Fibroblast of pulmonary artery (primary cell): ENCODE measurements around the gene ELF1.
A peak's percentile ranks its signal among the peaks of the same experiment; 100 is the strongest.

Source experiments
- DNase-seq: peaks from one replicate; pipeline ENCODE4 v3.0.0-alpha.2; 2010; ENCODE audit warnings: low read depth
- H3K4me3 ChIP-seq: replicated peaks from 2 replicates; pipeline ENCODE4 v1.5.1; 2011; ENCODE audit warnings: low read depth, mild to moderate bottlenecking, control low read depth, low read length, moderate library complexity
- TF ChIP-seq, protein P1 (sequence below): IDR thresholded peaks from 2 replicates; pipeline ENCODE4 v1.5.1; 2011; ENCODE audit warnings: mild to moderate bottlenecking, control low read depth, low read length, inconsistent platforms; ENCODE audit errors: missing control alignments

Gene ELF1

DNA sequence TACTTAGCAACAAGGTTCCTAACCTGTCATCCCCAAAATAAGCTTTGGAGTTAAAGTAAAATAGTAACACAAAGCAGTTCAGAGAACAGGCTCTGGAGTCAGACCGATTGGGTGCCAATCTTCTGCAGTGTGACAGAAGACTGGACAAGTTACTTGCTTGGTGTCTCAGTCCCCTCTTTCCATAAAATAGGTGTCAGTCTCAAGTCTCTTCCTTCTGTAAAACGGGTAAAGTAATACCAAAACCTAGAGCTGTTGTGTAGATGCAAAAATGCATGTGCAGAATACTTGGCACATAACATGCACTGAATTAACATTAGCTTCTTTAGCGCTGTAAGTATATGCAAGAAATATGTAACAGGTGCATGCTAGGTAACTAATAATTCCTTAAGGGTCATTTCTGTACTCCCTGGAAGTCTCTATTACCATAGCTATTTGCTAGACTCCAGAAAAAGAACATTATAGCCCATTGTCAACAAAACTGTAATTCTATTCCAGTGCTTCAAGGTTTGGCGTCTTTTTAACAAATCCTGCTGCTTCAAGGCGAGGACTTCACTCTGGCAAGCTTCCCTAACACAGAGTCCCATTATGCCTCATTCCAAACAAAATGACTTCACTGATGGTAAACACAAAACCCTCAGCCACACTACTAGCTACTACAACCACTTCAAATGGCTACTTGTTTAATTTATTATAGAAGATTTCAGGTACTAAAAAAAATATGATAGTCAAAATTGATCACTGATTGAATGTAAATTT lies 32.8 kb downstream of the ELF1 start:
- H3K4me3 ChIP-seq: no peak overlapping the region
- DNase-seq: no peak
- TF ChIP-seq, protein P1, sequence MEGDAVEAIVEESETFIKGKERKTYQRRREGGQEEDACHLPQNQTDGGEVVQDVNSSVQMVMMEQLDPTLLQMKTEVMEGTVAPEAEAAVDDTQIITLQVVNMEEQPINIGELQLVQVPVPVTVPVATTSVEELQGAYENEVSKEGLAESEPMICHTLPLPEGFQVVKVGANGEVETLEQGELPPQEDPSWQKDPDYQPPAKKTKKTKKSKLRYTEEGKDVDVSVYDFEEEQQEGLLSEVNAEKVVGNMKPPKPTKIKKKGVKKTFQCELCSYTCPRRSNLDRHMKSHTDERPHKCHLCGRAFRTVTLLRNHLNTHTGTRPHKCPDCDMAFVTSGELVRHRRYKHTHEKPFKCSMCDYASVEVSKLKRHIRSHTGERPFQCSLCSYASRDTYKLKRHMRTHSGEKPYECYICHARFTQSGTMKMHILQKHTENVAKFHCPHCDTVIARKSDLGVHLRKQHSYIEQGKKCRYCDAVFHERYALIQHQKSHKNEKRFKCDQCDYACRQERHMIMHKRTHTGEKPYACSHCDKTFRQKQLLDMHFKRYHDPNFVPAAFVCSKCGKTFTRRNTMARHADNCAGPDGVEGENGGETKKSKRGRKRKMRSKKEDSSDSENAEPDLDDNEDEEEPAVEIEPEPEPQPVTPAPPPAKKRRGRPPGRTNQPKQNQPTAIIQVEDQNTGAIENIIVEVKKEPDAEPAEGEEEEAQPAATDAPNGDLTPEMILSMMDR: no peak

DNA sequence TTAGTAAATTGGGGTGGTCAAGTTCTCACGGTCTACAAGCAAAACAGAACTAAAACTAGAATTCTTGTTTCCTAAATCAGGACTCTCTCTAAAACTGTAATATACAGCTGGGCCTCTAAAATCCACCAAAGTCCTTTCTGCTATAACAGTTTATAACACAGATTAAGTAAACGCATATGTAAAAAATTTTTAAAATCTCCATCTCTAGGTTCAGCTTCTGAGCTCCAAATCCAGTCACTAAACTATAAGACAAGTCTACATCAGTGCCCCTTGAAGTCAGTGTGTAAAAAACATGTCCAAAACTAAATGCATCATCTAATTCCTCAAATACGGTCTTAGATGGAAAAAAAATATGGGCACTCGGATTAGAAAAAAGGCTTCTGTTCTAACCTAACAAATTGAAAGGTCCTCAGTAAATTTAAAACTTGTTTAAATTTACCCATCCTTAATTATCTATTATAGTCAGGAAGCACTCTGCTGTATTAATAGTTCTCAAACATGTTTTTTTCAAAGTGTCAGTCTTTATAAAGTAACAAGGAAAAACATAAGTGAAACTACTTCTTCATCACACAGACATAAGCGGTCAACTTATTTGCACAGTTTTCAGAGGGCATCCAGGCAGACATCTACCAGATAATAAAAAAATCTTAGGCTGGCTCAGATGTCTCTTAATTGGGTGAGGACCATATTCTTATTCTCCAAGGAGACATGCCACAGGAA lies 33.6 kb downstream of the ELF1 start:
- no peak overlapping the region for H3K4me3 ChIP-seq
- TF ChIP-seq, protein P1: no peak
- no peak for DNase-seq

- no peak overlapping the region for H3K4me3 ChIP-seq
- no peak for DNase-seq
- TF ChIP-seq, protein P1: no peak
Measured at GRCh38 chr13:40984668-40985366, 34.3 kb downstream of the ELF1 start.

- H3K4me3 ChIP-seq: no peak overlapping the region
- DNase-seq: no peak
- TF ChIP-seq, protein P1: no peak
Measured at GRCh38 chr13:40983725-40984667, 35.1 kb downstream of the ELF1 start.

DNA sequence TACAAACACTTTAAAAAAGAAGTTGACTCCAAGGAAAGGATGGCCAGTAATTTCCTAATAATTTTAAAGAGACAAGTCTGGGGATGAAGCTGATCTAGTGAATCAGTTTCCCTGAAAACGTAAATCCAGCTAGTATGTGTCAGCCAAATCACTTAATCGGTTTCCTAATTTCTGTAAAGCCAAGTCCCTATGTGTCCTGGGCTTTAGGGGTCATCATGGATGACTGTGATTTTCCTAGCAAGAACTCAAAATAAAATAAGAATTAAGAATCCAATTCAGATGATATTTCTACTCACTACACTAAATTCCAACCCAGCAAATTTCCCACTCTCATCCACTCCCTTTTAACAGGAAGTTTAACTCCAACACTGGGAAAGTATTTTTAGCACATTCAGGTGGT lies 35.9 kb downstream of the ELF1 start:
- peak overlapping the region; percentile 52 for H3K4me3 ChIP-seq
- TF ChIP-seq, protein P1: no peak
- peak; percentile 39 for DNase-seq

DNA sequence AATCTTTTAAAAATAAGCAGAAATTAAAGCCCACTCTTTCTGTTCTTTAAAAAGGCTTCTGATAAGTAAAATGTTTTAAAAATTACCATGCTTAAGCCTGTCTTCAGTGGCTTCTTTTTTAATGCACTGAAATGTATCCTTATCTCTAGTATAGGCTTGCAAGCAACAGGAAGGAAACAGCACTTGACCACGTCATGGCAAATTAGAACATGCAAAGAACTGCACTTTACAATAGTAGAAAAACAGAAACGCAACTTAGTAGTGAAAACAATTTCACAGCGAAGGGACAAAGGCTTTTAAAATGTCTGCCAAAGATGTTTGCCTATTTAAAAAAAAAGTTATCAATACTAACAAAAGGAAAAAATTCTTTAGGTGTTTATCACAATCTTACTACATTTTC lies 36.3 kb downstream of the ELF1 start:
- TF ChIP-seq, protein P1: no peak
- H3K4me3 ChIP-seq: peak overlapping the region; percentile 52
- peak; percentile 96 for DNase-seq
